Body of pancreas (tissue), 4 donors: Measurements from ENCODE around the gene SPAG9. TPM values are rescaled to one million over a fixed set of nuclear protein-coding genes. Genes with fewer than 3 reads are reported as not detected.

Experiments
- ATAC-seq: fragments of 150-250 bp; one replicate; pipeline ENCODE4 v1.9.1; 2016
- DNase-seq, 4 donors: peaks; one replicate each; pipeline ENCODE4 v3.0.0-alpha.2; 2019
- H3K27ac ChIP-seq, 4 donors: fragments of 200-600 bp; sonication (generic); 1 replicate in 3 of 4; 2 replicates in 1 of 4; pipeline versions ENCODE4 v1.5.1 to v1.6.1; 2016 to 2019; ENCODE audit warnings: mild to moderate bottlenecking in 1 of 4, mixed read lengths in 1 of 4, moderate library complexity in 1 of 4
- H3K27me3 ChIP-seq, 2 donors: fragments of 200-600 bp; sonication (generic); one replicate each; pipeline ENCODE4 v1.6.0; 2016; ENCODE audit warnings: mild to moderate bottlenecking in 1 of 2
- H3K36me3 ChIP-seq, 2 donors: fragments of 200-600 bp; sonication (generic); replicated peaks in 1 of 2; 2 replicates each; pipeline ENCODE4 v1.5.1; 2016; ENCODE audit warnings: low read depth in 2 of 2; ENCODE audit not compliant: insufficient read depth in 1 of 2
- H3K4me1 ChIP-seq: fragments of 200-600 bp; sonication (generic); one replicate; pipeline ENCODE4 v1.6.0; 2016
- H3K4me3 ChIP-seq, 2 donors: fragments of 200-600 bp; sonication (generic); 1 replicate in 1 of 2; 2 replicates in 1 of 2; pipeline ENCODE4 v1.5.1; 2016 to 2019
- H3K9me3 ChIP-seq, 3 donors: fragments of 200-600 bp; sonication (generic); 1 replicate in 2 of 3; 2 replicates in 1 of 3; pipeline ENCODE4 v1.5.1; 2016
- CTCF ChIP-seq, 7 experiments: fragments of 450-650 bp in 4 of 7; fragments of 200-600 bp in 3 of 7; sonication (generic) in 3 of 7; IDR thresholded peaks; one replicate each; pipeline ENCODE4 v1.5.1; 2016 to 2019; ENCODE audit warnings: antibody characterized with exemption in 7 of 7
- POLR2A ChIP-seq, 3 donors: fragments of 450-650 bp; IDR thresholded peaks; one replicate each; pipeline ENCODE4 v1.6.1; 2016; ENCODE audit warnings: antibody characterized with exemption in 3 of 3, mild to moderate bottlenecking in 2 of 3
- WGBS, 2 donors: methylation state at CpG; one replicate each; pipeline ENCODE4 v1.1.5; 2017; 5-methylcytosine and 5-hydroxymethylcytosine counted together
- intact Hi-C: fragments of 100-400 bp; cut with DNase I; formaldehyde crosslinking; loops from one replicate; pipeline ENCODE4 v1.15.1; 2023
- total RNA-seq, 2 donors: library from RNA; depleted of rRNA; stranded (reverse); fragments of >200 nt; gene quantifications; one replicate each; pipeline ENCODE4 v1.1.0, GENCODE V29; 2016

The SPAG9 gene
- total RNA-seq, 2 donors from 2014 or later = 49.8 to 76.8 TPM

GRCh38 chr17:50946223-50946890 is 174.3 kb downstream of the SPAG9 start:
- Histone ChIP-seq H3K4me3 (no peak overlapping the region), H3K27me3 (no peaks in the 10 kb centered on the region), H3K36me3 (no peaks in the 10 kb centered on the region), H3K4me1 (peaks cover 78% of the 10 kb centered on the region), H3K9me3 (no peaks in the 10 kb centered on the region), H3K27ac (peak overlapping the region in 3 of 4 donors; percentile 39 to 99 (median 93))
- WGBS, 2 donors = 93 to 95% methylated on average over 12 of the region's 12 CpGs
- ATAC-seq (no peak), DNase-seq (peak in 2 of 4 donors; percentile 12 to 13)
- intact Hi-C loops = no loop called here
- TF ChIP-seq POLR2A (IDR thresholded peaks at IDR 0.05) (no peak), CTCF (IDR thresholded peaks at IDR 0.05) (no peak)

- H3K36me3 ChIP-seq = no peaks in the 10 kb centered on the region
- H3K9me3 ChIP-seq = no peaks in the 10 kb centered on the region
- peak in 2 of 4 donors; percentile 4 to 14 for DNase-seq
- H3K4me1 ChIP-seq = peaks cover 80% of the 10 kb centered on the region
- peak overlapping the region in 3 of 4 donors; percentile 24 to 99 (median 39) for H3K27ac ChIP-seq
- TF ChIP-seq POLR2A (IDR thresholded peaks at IDR 0.05) = no peak
- TF ChIP-seq CTCF (IDR thresholded peaks at IDR 0.05) = no peak
- 74 to 79% methylated on average over 3 of the region's 3 CpGs for WGBS, 2 donors
- intact Hi-C loops = no loop called here
- H3K4me3 ChIP-seq = no peak overlapping the region
- no peaks in the 10 kb centered on the region for H3K27me3 ChIP-seq
- ATAC-seq = no peak
These were observed 174.9 kb downstream of the SPAG9 start for GRCh38 chr17:50945779-50946222.

GRCh38 chr17:50944902-50945720 is 175.6 kb downstream of the SPAG9 start:
- no peaks in the 10 kb centered on the region for H3K27me3 ChIP-seq
- TF ChIP-seq CTCF (IDR thresholded peaks at IDR 0.05) (no peak), POLR2A (IDR thresholded peaks at IDR 0.05) (no peak)
- no peaks in the 10 kb centered on the region for H3K9me3 ChIP-seq
- peak overlapping the region; percentile 97 to 99 (median 98) for H3K27ac ChIP-seq
- H3K4me1 ChIP-seq = peaks cover 78% of the 10 kb centered on the region
- DNase-seq = peak in 1 of 4 donors; percentile 8
- no peaks in the 10 kb centered on the region for H3K36me3 ChIP-seq
- ATAC-seq = no peak
- intact Hi-C loops = no loop called here
- WGBS, 2 donors = 53 to 69% methylated on average over 12 to 18 of the region's 18 CpGs
- no peak overlapping the region for H3K4me3 ChIP-seq

- 2 to 8% methylated on average over 7 to 61 of the region's 61 CpGs for WGBS, 2 donors
- peaks cover 78% of the 10 kb centered on the region for H3K4me1 ChIP-seq
- H3K9me3 ChIP-seq = no peaks in the 10 kb centered on the region
- ATAC-seq (peak; percentile 85), DNase-seq (peak; percentile 90 to 96 (median 94))
- peak overlapping the region in 1 of 2 donors; percentile 6 for H3K4me3 ChIP-seq
- H3K36me3 ChIP-seq = no peaks in the 10 kb centered on the region
- TF ChIP-seq CTCF (IDR thresholded peaks at IDR 0.05) (peak in 4 of 7 experiments; percentile 1 to 12 (median 4)), POLR2A (IDR thresholded peaks at IDR 0.05) (peak; percentile 94 to 97 (median 94))
- H3K27me3 ChIP-seq = no peaks in the 10 kb centered on the region
- intact Hi-C loops = no loop called here
- H3K27ac ChIP-seq = peak overlapping the region; percentile 97 to 99 (median 98)
These were observed 176.4 kb downstream of the SPAG9 start for GRCh38 chr17:50944054-50944901.
